Measurements from ENCODE around the gene ZIC4. TPM values are rescaled to one million over a fixed set of nuclear protein-coding genes. Genes with fewer than 3 reads are reported as not detected.

The ZIC4 gene
- total and polyA plus RNA-seq, 3 donors from 2014 or later = 0.06 to 0.55 (median 0.31) TPM

GRCh38 chr3:147372525-147373027, 33.8 kb downstream of the ZIC4 start:
- DNase-seq = no peak
- intact Hi-C loops (cut with DNase I; ENCODE audit: low total_unique reads) = no loop called here
- Histone ChIP-seq H3K4me3 (no peak overlapping the region), H3K9me3 (no peaks in the 10 kb centered on the region), H3K27ac (no peak overlapping the region), H3K36me3 (ENCODE audit: low read depth, missing control alignments) (no peaks in the 10 kb centered on the region), H3K27me3 (no peaks in the 10 kb centered on the region), H3K4me1 (no peaks in the 10 kb centered on the region)
- TF ChIP-seq POLR2A (IDR thresholded peaks at IDR 0.05) = no peak
- TF ChIP-seq, protein P1, sequence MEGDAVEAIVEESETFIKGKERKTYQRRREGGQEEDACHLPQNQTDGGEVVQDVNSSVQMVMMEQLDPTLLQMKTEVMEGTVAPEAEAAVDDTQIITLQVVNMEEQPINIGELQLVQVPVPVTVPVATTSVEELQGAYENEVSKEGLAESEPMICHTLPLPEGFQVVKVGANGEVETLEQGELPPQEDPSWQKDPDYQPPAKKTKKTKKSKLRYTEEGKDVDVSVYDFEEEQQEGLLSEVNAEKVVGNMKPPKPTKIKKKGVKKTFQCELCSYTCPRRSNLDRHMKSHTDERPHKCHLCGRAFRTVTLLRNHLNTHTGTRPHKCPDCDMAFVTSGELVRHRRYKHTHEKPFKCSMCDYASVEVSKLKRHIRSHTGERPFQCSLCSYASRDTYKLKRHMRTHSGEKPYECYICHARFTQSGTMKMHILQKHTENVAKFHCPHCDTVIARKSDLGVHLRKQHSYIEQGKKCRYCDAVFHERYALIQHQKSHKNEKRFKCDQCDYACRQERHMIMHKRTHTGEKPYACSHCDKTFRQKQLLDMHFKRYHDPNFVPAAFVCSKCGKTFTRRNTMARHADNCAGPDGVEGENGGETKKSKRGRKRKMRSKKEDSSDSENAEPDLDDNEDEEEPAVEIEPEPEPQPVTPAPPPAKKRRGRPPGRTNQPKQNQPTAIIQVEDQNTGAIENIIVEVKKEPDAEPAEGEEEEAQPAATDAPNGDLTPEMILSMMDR (IDR thresholded peaks at IDR 0.05) = no peak
- WGBS, 2 donors = 3 to 9% methylated on average over 12 to 17 of the region's 17 CpGs

DNA sequence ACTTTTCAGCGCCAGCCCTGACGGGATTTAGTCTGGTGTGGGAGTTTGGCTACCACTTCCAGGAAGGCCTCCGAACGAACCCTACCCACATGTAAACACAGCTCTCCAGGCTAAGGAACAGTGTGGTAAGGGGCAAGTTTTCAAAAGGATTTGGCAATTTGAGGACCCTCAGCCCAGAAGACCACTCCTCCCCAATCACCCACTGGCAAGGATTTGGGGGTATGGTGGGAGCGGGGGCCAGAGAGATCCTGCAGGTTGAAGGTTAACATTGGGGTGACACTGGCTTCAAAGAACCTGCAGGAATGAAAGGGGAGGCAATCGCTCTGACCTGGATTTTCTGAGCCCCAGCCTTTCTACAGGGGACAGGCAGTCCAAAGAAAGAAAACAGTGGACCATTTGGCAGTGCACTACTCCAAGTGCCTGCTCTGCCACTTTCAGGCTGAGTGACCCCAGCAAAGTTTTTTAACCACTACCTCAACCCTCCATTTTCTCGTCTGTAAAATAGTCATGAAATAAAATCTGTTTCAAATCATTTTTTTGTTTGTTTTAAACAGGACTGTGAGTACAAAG, 34.5 kb downstream of the ZIC4 start:
- intact Hi-C loops (cut with DNase I; ENCODE audit: low total_unique reads) = no loop called here
- Histone ChIP-seq H3K27ac (no peak overlapping the region), H3K4me1 (no peaks in the 10 kb centered on the region), H3K27me3 (no peaks in the 10 kb centered on the region), H3K4me3 (no peak overlapping the region), H3K9me3 (no peaks in the 10 kb centered on the region), H3K36me3 (ENCODE audit: low read depth, missing control alignments) (no peaks in the 10 kb centered on the region)
- no peak for DNase-seq
- 5 to 13% methylated on average over 5 to 7 of the region's 7 CpGs for WGBS, 2 donors
- no peak for TF ChIP-seq POLR2A (IDR thresholded peaks at IDR 0.05)
- TF ChIP-seq, protein P1 (IDR thresholded peaks at IDR 0.05) = no peak

- WGBS, 2 donors = 6% methylated on average over 12 of the region's 12 CpGs
- H3K4me3 ChIP-seq = no peak overlapping the region
- H3K36me3 ChIP-seq (ENCODE audit: low read depth, missing control alignments) = no peaks in the 10 kb centered on the region
- no peak for DNase-seq
- no peaks in the 10 kb centered on the region for H3K27me3 ChIP-seq
- H3K4me1 ChIP-seq = no peaks in the 10 kb centered on the region
- H3K27ac ChIP-seq = no peak overlapping the region
- TF ChIP-seq, protein P1 (IDR thresholded peaks at IDR 0.05) = no peak
- no peak for TF ChIP-seq POLR2A (IDR thresholded peaks at IDR 0.05)
- intact Hi-C loops (cut with DNase I; ENCODE audit: low total_unique reads) = no loop called here
- H3K9me3 ChIP-seq = no peaks in the 10 kb centered on the region
These were observed 35.2 kb downstream of the ZIC4 start for GRCh38 chr3:147371140-147371539.

DNA sequence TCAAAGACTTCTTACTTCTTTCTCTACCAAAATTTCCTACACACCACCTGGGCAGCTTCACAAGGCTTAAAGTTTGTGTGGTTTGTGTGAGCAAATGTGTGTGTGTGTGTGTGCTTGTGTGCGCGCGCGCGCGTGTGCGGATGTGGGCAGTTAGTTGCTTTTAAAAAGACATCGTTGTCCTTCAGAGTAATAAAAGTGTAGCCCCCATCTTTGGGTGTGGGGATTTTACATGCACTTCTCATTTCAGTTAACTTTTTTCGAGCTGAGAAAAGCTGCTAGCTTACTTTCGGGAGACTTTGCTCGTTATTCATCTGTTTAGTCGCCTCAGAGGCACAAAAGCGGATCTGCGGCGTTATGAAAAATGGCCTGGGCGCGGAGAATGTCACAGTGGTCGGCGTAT, 36.0 kb downstream of the ZIC4 start:
- no peaks in the 10 kb centered on the region for H3K36me3 ChIP-seq (ENCODE audit: low read depth, missing control alignments)
- H3K27ac ChIP-seq = no peak overlapping the region
- H3K4me1 ChIP-seq = no peaks in the 10 kb centered on the region
- H3K9me3 ChIP-seq = no peaks in the 10 kb centered on the region
- intact Hi-C loops (cut with DNase I; ENCODE audit: low total_unique reads) = no loop called here
- 10 to 16% methylated on average over 19 of the region's 19 CpGs for WGBS, 2 donors
- TF ChIP-seq, protein P1 (IDR thresholded peaks at IDR 0.05) = no peak
- no peak for TF ChIP-seq POLR2A (IDR thresholded peaks at IDR 0.05)
- no peak for DNase-seq
- H3K4me3 ChIP-seq = no peak overlapping the region
- H3K27me3 ChIP-seq = no peaks in the 10 kb centered on the region

DNA sequence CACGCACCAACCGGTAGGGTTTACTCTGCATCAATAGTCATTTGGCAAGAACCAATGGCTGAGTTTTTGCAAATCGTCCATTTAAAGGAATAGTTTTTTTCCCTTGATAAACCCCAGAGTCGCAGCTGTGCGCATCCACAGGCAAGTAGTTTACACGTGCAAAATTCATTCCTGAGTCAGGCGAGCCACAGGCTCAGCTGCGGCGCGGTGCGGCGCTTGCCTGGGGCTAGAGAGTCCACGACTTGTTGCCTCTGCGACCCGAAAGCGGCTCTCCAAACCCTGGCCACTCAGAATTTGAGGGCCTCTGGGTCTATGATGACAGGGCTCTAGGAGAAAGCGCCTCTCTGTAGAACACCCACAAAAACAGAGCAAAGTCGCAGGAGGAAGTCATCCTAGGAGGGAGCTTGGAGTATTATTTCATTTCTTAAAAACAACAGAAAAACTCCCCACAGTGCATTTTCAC, 36.7 kb downstream of the ZIC4 start:
- no peak overlapping the region for H3K4me3 ChIP-seq
- intact Hi-C loops (cut with DNase I; ENCODE audit: low total_unique reads) = no loop called here
- no peak overlapping the region for H3K27ac ChIP-seq
- no peaks in the 10 kb centered on the region for H3K36me3 ChIP-seq (ENCODE audit: low read depth, missing control alignments)
- DNase-seq = no peak
- H3K4me1 ChIP-seq = no peaks in the 10 kb centered on the region
- H3K27me3 ChIP-seq = no peaks in the 10 kb centered on the region
- TF ChIP-seq, protein P1 (IDR thresholded peaks at IDR 0.05) = no peak
- no peak for TF ChIP-seq POLR2A (IDR thresholded peaks at IDR 0.05)
- 5 to 10% methylated on average over 15 to 18 of the region's 18 CpGs for WGBS, 2 donors
- no peaks in the 10 kb centered on the region for H3K9me3 ChIP-seq
